ENCODE results near the gene SP6. TPM values are rescaled to one million over a fixed set of nuclear protein-coding genes. Genes with fewer than 3 reads are reported as not detected.

Gene SP6
- total and polyA plus RNA-seq, 2 of the 4 experiments (the other 2 are of a cell fraction): under 0.01 to 0.31 TPM

- TF ChIP-seq RAD21 (IDR thresholded peaks at IDR 0.05; ENCODE audit: low read length) (no peak), CHD1 (IDR thresholded peaks at IDR 0.05; ENCODE audit: low read depth, low read length) (no peak), POLR2A (IDR thresholded peaks at IDR 0.05; ENCODE audit: low read depth, low read length) (no peak), ELK1 (IDR thresholded peaks at IDR 0.05; ENCODE audit: borderline replicate concordance, low read depth, low read length) (no peak), SMC3 (IDR thresholded peaks at IDR 0.05; ENCODE audit: low read depth, low read length) (no peak), RFX5 (IDR thresholded peaks at IDR 0.05; ENCODE audit: low read depth, low read length) (no peak), NFE2L2 (IDR thresholded peaks at IDR 0.05; ENCODE audit: low read depth, low read length) (no peak), MAZ (IDR thresholded peaks at IDR 0.05; ENCODE audit: borderline replicate concordance, low read depth, low read length) (no peak), USF2 (IDR thresholded peaks at IDR 0.05; ENCODE audit: low read depth, low read length) (no peak), MAFK (IDR thresholded peaks at IDR 0.05; ENCODE audit: low read depth, low read length) (no peak), FOS (IDR thresholded peaks at IDR 0.05; ENCODE audit: low read depth, low read length) (no peak), MXI1 (IDR thresholded peaks at IDR 0.05; ENCODE audit: borderline replicate concordance, low read depth, low read length) (no peak), CEBPB (IDR thresholded peaks at IDR 0.05; ENCODE audit: low read depth, low read length) (no peak), RCOR1 (IDR thresholded peaks at IDR 0.05; ENCODE audit: insufficient replicate concordance, low read length) (no peak), CTCF (conservative IDR thresholded peaks at IDR 0.05; ENCODE audit: low read depth, low read length) (no peak), BHLHE40 (IDR thresholded peaks at IDR 0.05; ENCODE audit: low read depth, low read length) (no peak)
- H3K4ac ChIP-seq (ENCODE audit: low read depth, low read length): no peak overlapping the region
- peak overlapping the region; percentile 28 for H2AFZ ChIP-seq (replicated peaks; ENCODE audit: low read length, poor library complexity)
- no peak overlapping the region for H3K9ac ChIP-seq (ENCODE audit: low read depth, low read length)
- H3K4me1 ChIP-seq (ENCODE audit: control insufficient read depth, insufficient read depth, low read length): peaks cover 8% of the 10 kb centered on the region
- no peaks in the 10 kb centered on the region for H3K27me3 ChIP-seq (ENCODE audit: control insufficient read depth, insufficient read depth, low read length)
- no peak overlapping the region for H3K56ac ChIP-seq (ENCODE audit: extremely low read depth, insufficient read depth, low read length)
- no peak overlapping the region for H2BK20ac ChIP-seq (ENCODE audit: low read depth, low read length)
- no peak overlapping the region for H4K5ac ChIP-seq (ENCODE audit: low read depth, low read length)
- intact Hi-C loops (cut with micrococcal nuclease) (no loop called here), dilution Hi-C loops (cut with HindIII; ENCODE audit: low sequenced_read_pairs, unreplicated experiment) (no loop called here), in situ Hi-C loops (cut with MboI; ENCODE audit: low sequenced_read_pairs) (no loop called here)
- ChIA-PET CTCF (interaction anchor here (4.4 kb wide), 1 partner anchor 52 kb away, joined by 47 read pairs; no protein-coding TSS in a partner anchor), POLR2A (ENCODE audit: unreplicated experiment) (no interaction called here)
- H3K18ac ChIP-seq (ENCODE audit: low read depth, low read length): no peak overlapping the region
- WGBS, 2 experiments (ENCODE audit: extremely low coverage in 2 of 2, insufficient read length in 1 of 2): no CpG with 5 or more reads among the region's 5 CpGs
- H2BK5ac ChIP-seq (ENCODE audit: low read depth, low read length, poor library complexity, severe bottlenecking): no peak overlapping the region
- no peak overlapping the region for H2AK5ac ChIP-seq (ENCODE audit: low read depth, low read length)
- ATAC-seq (ENCODE audit: low read depth) (no peak), DNase-seq (no peak)
- H3K23ac ChIP-seq (ENCODE audit: low read depth, low read length): no peak overlapping the region
- H4K91ac ChIP-seq (ENCODE audit: insufficient read depth, low read depth, low read length): no peak overlapping the region
- H4K20me1 ChIP-seq (ENCODE audit: insufficient read depth, low read length): no peaks in the 10 kb centered on the region
- no peak overlapping the region for H3K14ac ChIP-seq (replicated peaks; ENCODE audit: low read depth, low read length)
- peaks cover 8% of the 10 kb centered on the region for H3K36me3 ChIP-seq (ENCODE audit: control insufficient read depth, insufficient read depth, low read length)
- no peak overlapping the region for H3K27ac ChIP-seq (ENCODE audit: insufficient read depth, low read length)
- no peak overlapping the region for H3K4me3 ChIP-seq (ENCODE audit: insufficient read depth, low read depth, low read length)
- BruUV-seq (replicated peaks): no TSS peak
- H2AK9ac ChIP-seq (replicated peaks; ENCODE audit: low read depth, low read length, poor library complexity): peak overlapping the region; percentile 1
- no peaks in the 10 kb centered on the region for H3K9me3 ChIP-seq (ENCODE audit: control insufficient read depth, insufficient read depth, low read length)
- no peak overlapping the region for H2BK120ac ChIP-seq (ENCODE audit: low read depth, low read length)
- H2BK15ac ChIP-seq (ENCODE audit: low read depth, low read length): no peak overlapping the region
- H3K9me1 ChIP-seq (ENCODE audit: insufficient read depth, low read length): peaks cover 4% of the 10 kb centered on the region; the same call in 1 of the 2 replicates
- H3K79me1 ChIP-seq (ENCODE audit: low read depth in 1 of 2, low read length in 2 of 2): peaks cover 8 to 22% of the 10 kb centered on the region in 2 experiments; a peak in 3 of 4 replicates
- no peak overlapping the region for H4K8ac ChIP-seq (ENCODE audit: low read depth in 2 of 2, low read length in 2 of 2)
- H3K4me2 ChIP-seq (ENCODE audit: low read depth, low read length): no peak overlapping the region
These were observed 11.9 kb downstream of the SP6 start for GRCh38 chr17:47839071-47839470.
